TTC549 (cell line): ENCODE data around the gene NSD2.

ENCODE experiments used
- FAIRE-seq: peaks from 2 replicates; lab custom pipeline; 2012; peaks lifted over from hg19 to GRCh38; lab: Jason Lieb, UNC

Gene NSD2

DNA sequence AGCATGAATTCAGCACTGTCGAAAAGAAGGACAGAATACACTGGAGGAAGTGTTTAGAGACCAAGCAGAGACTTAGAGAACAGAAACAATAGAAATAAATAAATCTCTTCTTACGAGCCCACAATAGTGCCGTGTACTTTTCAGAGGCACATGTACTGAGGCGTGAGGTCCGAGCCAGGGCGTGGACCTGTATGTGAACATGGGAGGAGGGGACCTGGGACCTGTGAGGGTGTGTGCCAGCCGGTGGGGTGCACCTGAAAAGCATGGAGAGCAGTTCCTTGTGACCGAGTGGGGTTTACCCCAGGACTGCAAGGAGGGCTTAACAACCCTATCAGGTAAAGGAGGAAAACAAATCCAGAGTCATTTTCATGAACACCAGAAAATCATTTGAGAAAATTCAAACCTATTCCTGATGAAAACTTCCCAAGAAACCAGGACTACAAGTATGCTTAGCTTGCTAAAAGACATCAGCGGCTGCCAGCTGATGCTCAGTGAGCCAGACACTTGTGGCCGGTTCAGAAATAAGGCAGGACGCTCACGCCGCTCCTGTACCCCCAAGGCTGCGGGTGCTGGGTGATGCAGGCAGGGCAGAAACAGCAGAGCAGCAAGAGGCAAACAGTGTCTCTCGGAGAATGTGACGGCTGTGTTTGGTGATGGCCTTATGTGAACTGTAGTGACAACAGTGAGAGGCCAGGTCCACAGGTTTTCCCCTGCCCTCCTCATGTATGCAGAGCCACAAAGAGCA, 100.4 kb downstream of the NSD2 start:
- no peak for FAIRE-seq

DNA sequence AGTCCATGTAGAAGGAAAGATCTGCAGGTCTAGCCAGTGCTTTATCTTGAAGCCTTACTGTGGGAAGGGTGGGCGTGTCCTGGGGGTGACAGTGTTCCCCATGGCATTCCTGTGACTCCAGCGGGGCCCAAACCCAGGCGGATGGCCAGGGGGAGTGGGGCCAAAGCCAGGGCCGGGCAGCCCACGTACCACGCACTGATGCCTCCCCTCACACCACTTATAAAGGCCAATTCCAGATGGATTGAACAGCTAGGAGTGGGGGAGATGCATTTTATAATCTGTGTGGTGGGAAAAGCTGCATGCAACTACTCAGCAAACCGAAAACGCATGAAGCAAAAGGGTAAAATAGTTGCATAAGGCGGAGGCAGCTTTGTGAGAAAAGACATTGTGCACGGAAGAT, 101.2 kb downstream of the NSD2 start:
- no peak for FAIRE-seq

DNA sequence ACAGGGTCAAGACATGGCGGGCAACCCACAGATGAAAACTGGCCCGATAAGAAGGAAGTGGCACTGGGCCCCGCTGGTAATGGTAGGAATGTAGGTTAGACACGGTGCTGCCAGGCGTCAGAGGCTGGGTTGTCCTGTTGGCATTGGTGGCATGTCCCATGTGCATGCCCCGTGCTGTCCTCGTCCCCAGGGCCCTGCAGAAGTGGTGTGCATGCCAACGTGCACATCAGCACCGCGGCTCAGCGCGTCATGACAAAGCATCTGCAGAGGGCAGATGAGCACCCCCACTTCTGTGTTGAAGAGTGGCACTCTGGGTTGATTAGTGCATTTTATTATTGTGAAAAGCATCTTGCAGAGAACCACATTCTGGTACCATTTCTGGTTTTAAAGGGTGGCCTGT, 102.0 kb downstream of the NSD2 start:
- FAIRE-seq: no peak

DNA sequence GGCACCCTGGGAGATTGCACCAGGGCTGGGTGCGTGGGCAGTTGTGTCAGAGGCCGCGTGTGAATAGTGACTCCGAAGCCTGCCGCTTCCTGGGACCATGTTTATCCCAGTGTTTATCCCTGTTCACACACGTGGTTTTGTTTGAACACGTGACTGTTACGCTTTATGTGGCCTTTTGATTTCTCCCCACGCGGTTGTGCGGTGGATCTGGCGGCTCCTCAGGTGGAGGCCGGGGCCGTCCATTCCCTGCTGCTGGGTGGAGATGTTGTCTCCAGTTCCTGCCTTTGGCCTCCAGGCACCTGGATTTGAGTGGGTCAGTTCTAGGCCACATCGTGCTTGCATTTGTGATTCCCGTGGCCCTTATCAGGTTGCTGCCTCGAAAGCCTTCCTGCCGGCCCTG, 102.5 kb downstream of the NSD2 start:
- FAIRE-seq: no peak

DNA sequence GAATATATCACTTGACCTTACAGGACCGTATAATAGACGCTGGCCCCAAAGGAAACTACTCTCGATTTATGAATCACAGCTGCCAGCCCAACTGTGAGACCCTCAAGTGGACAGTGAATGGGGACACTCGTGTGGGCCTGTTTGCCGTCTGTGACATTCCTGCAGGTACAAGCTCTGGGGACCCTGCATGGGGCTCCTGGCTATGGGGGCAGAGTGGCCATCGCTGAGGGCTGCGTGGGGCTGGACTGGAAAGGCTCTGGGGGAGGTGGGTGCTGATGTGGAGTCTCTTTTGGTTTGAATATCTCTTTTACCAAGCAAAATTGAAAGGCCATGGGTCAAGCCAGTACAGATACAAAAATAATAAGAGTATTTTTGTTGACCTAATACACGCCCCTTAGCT, 103.6 kb downstream of the NSD2 start:
- FAIRE-seq: no peak

DNA sequence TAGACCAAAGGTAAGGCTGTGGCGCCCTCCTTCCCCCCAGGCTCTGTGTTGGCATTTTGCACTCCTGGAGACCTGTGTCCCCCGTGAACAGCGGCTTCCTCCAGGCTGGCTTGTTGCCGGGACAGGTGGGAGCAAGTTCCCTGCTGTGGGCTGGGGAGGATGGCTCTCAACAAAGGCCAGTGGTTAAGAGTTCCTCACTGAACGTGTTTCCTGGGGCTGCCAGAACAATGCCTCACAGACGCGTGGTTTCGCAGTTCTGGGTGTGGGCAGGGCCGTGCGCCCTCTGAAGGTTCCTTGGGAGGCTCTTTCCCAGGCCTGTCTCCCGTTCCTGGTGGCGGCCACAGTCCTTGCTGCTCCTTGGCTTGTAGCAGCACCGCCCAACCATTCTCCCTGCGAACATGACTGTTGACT, 104.2 kb downstream of the NSD2 start:
- no peak for FAIRE-seq

DNA sequence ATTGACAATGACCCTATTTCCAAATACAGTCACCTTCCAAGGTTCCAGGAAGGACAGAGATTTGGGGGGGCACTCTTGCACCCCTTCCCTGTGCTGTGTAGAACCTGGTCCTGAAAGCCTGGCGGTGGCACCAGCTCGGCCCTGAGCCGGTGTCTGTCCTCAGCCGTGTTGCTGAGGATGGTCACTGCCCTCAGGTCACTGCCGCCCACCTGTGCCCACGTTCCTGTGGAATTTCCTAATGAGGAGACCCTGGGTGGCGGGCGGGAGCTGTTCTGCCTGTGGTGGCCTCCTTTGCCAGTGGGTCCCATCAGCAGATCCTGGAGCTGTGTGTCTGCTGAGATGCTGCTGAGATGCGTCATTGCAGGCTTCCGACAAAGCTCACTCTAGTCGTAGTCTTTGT, 104.7 kb downstream of the NSD2 start:
- FAIRE-seq: no peak

DNA sequence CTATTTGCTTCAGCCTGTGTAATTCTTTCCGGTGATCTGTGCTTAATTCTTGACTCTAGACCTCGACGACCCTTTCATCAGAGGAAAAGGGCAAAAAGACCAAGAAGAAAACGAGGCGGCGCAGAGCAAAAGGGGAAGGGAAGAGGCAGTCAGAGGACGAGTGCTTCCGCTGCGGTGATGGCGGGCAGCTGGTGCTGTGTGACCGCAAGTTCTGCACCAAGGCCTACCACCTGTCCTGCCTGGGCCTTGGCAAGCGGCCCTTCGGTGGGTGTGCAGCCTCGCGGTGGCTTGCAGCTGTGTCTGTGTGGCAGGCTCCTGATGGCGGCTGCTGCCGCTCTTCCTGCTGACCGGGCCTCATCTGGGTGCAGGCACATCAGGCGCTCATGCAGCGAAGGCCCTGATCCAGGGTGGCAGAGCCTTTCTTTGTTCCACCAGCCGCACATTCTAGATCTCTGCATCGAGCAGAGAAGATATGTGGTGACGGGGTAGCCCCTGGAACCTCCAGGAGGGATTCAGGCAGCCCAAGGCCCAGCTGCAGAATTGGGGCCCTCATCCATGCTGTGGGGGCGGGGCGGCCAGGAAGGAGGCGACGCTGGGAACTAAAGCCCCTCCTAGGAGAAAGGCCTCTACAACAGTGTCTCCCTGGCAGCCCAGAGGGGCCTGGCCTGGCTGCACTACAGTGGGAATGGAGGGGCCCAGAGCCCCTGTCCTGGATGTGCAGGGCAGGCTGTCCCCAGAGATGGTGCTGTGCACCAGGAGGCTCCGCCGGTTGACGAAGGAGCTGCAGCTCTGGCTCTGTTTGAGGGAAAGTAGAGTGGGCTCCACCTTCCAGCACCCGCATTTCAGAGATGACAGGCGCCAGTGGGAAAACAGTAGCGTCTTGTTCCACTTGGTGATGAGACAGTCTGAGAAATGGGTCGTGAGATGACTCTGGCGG, 105.5 kb downstream of the NSD2 start:
- FAIRE-seq: no peak

DNA sequence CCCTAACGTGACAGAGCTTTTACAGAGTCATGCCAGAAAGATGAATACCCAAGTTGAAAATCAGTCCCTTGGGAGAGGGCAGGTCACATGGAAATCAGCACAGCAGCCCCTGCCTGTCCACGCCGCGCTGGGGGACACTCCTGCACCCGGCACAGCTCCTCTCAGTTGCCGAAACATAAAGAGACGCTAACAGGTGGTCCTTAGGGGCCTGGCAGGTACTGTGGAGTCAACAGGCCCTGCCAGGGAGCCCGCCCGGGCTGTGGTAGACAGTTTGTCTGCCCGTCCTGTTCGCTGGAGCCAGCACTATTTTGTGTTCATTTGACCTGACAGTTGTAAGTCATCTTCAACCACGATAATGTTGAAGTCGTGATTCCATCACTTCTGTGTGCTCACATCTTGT, 107.0 kb downstream of the NSD2 start:
- FAIRE-seq: no peak

DNA sequence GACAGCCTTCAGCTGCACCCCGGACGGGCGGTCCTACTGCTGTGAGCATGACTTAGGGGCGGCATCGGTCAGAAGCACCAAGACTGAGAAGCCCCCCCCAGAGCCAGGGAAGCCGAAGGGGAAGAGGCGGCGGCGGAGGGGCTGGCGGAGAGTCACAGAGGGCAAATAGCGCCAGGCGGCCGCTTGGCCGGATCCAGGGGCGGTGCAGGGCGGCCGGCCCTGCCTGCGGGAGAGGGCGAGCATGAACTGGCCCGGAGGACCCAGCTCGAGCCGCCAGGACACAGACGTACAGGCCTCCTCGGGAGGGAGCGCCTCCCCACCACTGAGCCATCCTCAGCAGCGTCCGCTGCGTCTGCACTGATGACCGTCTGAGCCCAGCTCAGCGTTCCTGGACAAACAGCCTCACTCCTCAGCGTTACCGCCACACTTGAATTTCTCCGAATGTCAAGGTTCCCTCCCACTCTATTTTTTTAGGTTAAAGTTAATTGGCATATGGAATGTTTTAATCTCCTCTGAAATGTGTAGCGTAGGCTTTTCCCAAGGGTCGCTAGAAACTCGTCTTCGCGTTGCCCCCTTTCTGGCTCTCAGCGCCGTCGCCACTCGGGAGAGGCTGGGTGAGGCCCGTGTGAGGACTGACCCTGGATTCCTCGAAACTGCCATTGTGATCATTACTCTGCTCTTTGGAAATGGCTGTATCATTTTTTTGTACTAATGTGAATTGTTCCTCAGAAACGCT, 107.7 kb downstream of the NSD2 start:
- no peak for FAIRE-seq

DNA sequence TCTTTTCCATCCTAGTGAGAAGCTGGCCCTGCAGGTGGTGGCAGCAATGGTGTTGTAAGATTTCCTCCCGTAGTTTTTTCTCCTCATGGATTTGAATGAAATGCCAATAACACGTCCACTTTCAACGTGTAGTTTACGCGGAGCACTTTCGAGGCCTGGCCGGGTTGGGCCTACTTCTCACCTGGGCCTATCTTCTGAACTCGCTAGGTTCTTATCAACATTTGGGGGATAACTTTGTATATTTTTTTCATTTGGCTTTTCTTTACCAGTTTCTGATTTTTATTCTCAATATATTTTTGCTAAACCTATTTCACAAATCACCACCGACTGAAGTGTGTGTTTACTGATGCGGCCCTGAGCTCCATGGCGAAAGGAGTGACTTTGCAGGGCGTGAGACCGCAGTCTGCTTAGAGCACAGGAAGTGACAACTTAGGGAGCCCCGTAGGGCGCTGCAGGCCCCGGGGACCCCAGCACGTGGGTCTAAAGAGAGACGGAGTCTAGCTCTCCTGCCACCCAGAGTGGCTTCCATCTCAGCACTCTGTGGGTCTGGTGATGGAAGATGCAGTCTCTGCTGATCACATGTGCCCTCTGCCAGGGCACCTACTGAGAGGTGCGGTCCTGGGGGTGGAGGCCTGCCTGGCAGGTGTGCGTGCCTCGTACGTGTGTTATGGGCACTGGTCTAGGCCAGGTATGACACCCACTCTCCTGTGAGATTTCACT, 108.4 kb downstream of the NSD2 start:
- FAIRE-seq: no peak

DNA sequence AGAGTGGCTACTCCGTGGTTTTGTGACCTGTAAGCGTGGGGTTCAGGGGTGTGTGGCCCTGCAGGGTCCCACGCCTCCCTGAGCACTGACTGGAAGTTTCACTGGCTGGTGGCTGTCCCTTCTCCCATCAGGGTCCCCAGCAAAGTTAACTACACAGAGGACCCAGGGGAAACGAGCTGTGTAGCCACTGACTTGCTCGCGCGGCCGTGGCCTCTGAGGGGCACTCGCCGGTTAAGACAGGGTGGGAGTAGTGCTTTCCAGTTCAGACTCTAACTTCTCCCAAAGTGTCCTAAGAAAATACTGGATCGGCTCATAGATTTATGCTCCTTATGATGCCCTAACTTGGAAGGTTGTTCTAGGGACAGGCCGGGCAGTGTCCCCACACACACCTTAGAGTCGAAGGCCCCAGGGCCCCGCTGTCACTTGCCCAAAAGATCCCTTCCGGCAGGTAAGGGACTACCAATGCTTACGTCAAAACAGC, 109.4 kb downstream of the NSD2 start:
- no peak for FAIRE-seq

DNA sequence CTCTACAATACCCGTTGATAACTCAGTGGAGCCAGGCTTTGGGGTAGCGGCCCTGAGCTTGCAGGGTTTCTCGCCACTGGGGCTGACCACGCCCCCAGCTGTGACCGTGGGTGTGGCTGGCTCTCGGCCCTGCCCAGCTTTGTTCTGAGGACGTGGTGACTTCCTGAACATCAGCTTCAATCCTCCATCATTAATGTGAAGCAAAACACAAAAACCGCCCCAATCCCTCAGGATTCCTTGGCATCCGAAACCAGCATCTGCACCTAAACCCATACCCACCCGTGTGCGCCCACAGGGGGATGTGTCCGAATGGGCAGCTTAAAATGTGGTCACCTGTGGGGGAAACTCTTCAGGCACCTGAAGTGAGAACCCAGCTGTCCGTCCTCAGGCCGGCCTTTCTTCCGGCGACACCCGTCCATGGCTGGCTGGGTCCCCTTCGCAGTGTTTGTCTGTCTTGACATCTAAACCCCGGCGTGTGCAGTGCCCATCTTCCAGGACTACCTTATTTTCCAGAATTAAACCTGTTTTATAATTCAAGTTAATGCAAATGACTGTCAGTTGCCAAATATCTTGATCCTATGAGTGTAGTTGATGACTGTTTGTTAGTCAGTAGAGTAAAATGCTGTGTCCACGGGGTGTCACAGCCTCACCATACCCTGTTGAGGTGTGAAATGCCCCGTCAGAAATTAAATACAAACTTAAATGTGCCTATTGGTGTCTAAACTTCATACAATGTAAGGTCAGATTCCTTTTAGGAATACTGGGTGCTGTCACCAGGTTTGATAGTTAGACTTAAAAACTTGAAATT, 110.3 kb downstream of the NSD2 start:
- FAIRE-seq: no peak

DNA sequence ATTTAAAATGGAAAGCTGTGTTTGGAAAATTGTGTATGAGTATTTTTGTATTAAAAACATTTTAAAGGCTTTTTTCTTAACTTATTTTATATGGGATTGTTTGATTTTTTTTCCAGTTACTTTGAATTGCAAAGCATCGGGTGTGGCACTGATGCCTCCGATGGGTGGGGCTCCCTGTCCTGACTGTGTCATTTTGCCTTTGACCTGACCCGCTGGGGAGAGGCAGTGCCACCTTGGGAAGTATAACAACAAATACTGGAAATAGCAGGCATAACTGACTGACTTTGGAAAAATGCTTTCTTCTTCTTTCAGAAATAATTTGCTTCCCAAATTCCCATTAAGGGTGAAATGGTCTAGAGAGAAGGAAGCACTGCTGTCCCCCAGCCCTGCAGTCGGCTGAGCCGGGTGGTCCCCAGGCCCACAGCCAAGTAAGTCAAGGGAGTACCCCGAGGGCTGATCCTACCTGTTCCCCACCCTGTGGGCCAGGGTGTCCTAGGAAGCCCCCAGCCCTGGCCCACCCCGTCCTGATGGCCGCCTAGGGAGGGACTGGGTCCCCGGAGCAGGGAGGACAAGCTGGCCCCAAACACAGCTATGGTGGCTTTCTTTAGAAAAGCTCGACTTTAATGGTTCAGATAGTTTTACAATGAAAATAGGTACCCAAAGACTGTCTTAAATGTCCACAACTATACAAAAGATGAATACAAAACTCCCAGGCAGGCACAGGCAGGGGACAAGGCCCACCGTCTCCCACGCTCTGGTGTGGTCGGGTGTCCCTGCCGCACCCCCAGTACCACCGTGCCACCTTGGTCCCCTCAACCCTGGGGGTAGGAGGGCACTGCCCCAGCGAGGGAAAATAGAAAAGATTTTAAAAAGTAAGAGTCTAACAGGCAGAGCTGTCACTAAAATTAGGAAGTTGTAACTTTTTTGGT, 111.2 kb downstream of the NSD2 start:
- FAIRE-seq: no peak

DNA sequence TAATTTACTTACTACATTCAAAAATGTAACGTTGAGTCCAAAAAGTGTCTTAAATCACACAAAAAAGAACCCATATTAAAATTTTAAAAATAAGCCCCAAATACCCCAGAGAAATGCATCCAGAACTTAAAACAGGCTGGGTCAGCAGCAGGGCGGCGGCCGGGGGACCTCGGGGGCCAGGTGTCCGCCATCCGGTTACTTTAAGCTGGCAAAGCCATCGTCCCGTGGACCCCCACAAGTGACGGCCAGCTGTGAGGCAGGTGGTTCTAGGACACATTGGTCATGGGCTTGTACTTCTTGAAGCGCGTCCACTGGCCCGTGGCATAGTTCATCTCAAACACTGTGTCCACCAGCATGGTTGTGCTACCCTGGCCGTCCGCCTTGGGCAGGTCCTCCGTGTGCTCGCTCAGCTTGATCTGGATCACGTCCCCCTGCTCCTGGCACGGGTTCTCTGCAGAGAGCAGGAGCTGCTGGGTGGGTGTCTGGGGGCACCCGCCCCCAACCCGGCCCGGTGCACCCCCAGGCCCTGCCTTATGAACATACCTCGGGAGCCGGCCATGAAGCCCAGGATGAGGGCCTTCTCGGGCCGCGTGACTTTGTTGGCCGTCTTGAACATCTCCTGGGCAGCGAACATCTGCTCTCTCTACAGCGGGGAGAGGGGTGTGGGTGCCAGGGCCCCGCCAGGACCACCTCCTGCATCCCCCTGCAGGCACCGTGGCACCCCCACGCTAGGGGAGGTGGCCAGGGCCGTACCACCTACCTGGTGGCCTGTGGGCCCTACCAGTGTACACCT, 112.1 kb downstream of the NSD2 start:
- FAIRE-seq: no peak

DNA sequence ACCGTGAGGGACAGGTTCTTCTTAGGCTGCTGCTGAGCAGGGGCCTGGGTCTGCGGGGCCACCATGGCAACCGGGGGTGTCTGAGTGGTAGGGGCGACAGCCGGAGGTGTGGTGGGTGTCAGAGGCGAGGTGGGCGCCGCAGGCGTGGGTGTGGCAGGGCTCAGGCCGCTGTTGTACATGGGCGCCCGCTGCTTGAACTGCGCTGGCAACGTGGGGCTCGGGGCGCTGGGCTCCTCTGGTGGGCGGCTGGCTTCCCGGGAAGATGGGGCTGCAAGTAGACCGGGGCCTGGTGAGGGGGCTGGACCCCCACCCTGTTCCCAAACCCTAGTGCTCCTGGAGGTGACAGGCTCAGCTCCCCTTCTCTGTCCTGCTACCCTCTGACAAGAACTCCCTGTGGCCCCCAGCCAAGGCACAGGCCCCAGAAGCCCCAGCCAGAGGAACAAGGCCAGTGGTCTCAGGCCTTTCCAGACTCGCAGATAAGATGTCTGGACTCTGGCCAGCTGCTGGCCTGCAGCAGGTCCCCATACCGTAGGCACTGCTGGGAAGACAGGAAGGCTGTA, 112.7 kb downstream of the NSD2 start:
- FAIRE-seq: no peak

DNA sequence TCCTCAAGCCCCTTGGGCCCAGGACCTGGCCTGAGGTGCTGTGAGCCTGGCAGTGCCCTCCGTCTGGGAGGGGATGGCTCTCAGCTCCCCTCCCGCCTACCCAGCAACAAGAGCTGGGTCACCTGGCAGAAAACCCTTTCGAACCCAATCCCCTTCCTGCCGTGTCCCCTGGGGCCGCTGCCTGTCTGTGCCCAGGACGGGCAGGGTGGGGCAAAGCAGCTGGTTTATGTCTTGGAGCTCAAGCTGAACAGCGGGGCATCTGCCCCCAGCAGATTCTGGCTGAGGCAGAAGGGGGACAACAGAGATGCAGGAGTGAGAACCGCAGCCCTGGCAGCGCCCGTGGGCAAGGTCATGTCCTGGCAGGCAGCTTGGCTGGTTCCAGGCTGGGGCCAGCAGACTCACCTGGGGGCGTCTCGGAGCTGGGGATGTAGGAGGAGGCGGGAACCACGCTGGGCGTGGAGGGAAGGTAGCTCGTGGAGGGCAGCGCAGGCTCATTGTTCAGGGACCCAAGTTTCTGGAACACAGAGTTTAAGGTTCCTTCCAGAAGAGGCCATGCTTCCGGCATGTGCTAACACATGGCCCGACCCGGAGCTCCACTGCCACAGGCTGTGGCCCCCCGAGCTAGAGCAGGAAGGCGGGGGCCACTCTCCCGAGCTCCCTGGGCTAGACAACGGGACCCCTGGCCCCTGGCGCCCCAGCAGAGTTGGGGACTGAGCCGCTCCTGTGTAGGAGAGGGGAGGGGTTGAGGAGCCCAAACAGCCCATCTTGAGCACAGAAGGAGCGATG, 113.4 kb downstream of the NSD2 start:
- FAIRE-seq: no peak

DNA sequence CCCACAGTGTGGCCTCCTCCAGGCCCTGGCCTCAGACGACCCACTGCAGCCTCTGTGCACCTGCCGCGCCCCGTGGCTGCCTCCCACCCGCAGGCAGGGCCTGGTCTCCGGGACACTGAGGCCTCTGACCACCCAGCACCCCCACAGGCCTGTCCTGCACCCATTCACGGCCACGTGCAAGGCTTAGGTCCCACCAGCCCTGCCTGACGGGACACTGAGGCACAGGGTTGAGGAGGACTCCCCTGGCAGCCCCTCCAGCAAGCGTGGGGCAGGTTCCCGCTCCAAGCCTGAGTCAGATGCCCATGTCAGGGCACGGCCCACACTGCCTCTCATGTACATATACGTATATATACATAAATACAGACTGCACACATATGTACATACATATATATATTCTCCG, 114.1 kb downstream of the NSD2 start:
- no peak for FAIRE-seq
